Neutrophil (primary cell): ENCODE results near the gene MFN1.
A peak's percentile ranks its signal among the peaks of the same experiment; 100 is the strongest.

Source experiments
- H3K27ac ChIP-seq: fragments of 200-600 bp; sonication (generic); 2 replicates; pipeline ENCODE4 v1.5.1; 2016; ENCODE audit warnings: mild to moderate bottlenecking, moderate library complexity
- H3K27me3 ChIP-seq: fragments of 200-600 bp; sonication (generic); 2 replicates; pipeline ENCODE4 v1.6.0; 2016; ENCODE audit warnings: mild to moderate bottlenecking
- H3K36me3 ChIP-seq: fragments of 200-600 bp; sonication (generic); 2 replicates; pipeline ENCODE4 v1.5.1; 2017
- H3K4me1 ChIP-seq, 2 experiments: fragments of 200-600 bp in 1 of 2; sonication (generic) in 1 of 2; 1 replicate in 1 of 2; 2 replicates in 1 of 2; pipeline versions ENCODE4 v1.5.1 to v1.6.1; 2013 to 2016; ENCODE audit warnings: low read depth in 1 of 2, low read length in 1 of 2, mild to moderate bottlenecking in 1 of 2, moderate library complexity in 1 of 2; ENCODE audit not compliant: control insufficient read depth in 1 of 2, insufficient read depth in 1 of 2
- H3K4me3 ChIP-seq, 2 experiments: fragments of 200-600 bp in 1 of 2; sonication (generic) in 1 of 2; 1 replicate in 1 of 2; 2 replicates in 1 of 2; pipeline ENCODE4 v1.5.1; 2013 to 2016; ENCODE audit warnings: low read depth in 1 of 2, low read length in 1 of 2, mild to moderate bottlenecking in 1 of 2, moderate library complexity in 1 of 2
- H3K9me3 ChIP-seq: fragments of 200-600 bp; sonication (generic); 2 replicates; pipeline ENCODE4 v1.5.1; 2016
- TF ChIP-seq, protein P1 (sequence below): fragments of 200-600 bp; sonication (generic); IDR thresholded peaks from 2 replicates; pipeline ENCODE4 v1.5.1; 2016; ENCODE audit warnings: antibody characterized with exemption

Gene MFN1

DNA sequence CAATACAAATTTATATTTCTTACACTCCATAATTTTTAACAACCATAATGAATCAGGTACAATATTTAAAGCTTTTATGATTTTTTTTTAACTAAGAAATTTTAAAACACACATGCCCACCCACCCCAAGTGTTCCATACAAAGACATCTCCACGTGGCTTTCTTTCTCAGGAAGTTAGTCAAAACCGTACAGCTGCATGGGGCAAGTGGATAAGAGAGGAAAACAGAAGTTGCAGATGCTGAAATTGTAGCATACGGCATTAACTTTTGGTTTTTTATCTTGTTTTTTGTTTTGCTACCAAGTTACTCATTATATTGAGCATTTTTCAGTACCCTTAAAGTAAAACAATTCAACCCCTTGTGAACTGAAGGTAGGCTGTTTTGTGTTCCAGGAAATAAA, 89.0 kb downstream of the MFN1 start:
- Histone ChIP-seq H3K9me3 (no peaks in the 10 kb centered on the region), H3K36me3 (no peaks in the 10 kb centered on the region), H3K27ac (peak overlapping the region; percentile 73), H3K4me3 (no peak overlapping the region), H3K4me1 (peaks cover 53 to 59% of the 10 kb centered on the region in 2 experiments), H3K27me3 (no peaks in the 10 kb centered on the region)
- TF ChIP-seq, protein P1, sequence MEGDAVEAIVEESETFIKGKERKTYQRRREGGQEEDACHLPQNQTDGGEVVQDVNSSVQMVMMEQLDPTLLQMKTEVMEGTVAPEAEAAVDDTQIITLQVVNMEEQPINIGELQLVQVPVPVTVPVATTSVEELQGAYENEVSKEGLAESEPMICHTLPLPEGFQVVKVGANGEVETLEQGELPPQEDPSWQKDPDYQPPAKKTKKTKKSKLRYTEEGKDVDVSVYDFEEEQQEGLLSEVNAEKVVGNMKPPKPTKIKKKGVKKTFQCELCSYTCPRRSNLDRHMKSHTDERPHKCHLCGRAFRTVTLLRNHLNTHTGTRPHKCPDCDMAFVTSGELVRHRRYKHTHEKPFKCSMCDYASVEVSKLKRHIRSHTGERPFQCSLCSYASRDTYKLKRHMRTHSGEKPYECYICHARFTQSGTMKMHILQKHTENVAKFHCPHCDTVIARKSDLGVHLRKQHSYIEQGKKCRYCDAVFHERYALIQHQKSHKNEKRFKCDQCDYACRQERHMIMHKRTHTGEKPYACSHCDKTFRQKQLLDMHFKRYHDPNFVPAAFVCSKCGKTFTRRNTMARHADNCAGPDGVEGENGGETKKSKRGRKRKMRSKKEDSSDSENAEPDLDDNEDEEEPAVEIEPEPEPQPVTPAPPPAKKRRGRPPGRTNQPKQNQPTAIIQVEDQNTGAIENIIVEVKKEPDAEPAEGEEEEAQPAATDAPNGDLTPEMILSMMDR, result no peak

- Histone ChIP-seq H3K9me3 (no peaks in the 10 kb centered on the region), H3K27me3 (no peaks in the 10 kb centered on the region), H3K27ac (peak overlapping the region; percentile 73), H3K36me3 (no peaks in the 10 kb centered on the region), H3K4me1 (peaks cover 35 to 45% of the 10 kb centered on the region in 2 experiments), H3K4me3 (no peak overlapping the region)
- TF ChIP-seq, protein P1, result no peak
Measured at GRCh38 chr3:179438841-179439240, 91.3 kb downstream of the MFN1 start.
